ENCODE results near the gene SPOCK1. TPM values are rescaled to one million over a fixed set of nuclear protein-coding genes. Genes with fewer than 3 reads are reported as not detected.

The SPOCK1 gene
- total RNA-seq, 1 donor, result 0.42 TPM

DNA sequence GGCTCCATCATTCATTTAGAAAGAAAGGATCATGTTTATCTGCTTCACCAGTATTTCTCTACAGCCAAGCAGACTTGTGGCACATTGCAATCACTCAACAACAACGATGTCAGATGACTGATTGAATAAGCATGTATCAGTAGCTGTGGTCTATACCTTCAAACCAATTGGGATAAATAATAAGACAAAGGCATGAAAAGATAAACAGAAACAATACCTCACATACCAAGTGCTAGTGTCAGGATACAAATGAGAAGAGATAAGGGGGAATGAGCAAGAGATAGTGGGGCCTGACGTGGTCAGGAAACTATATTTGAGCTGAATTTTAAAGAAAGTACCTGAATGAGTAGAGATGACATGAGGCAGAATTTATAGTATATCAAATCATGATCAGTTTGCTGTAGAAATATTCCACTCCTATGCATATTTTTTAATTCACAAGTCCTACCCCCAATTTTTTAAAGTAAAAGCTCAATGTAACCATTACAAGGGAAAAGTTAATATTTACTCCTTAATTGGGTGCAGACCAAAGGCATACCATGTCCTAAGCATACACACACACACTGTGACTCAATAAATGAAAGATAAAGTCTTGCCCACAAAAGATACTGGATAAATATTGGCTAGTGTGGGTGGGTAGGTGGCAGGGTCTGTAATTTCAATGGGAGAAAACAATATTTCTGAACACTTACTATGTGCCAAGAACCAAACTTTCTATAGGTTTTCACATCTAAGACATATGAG lies 284.5 kb downstream of the SPOCK1 start:
- Histone ChIP-seq H3K4me1 (ENCODE audit: insufficient read depth, low read length) (no peaks in the 10 kb centered on the region), H3K27me3 (ENCODE audit: insufficient read depth, low read length) (no peaks in the 10 kb centered on the region), H3K9me3 (ENCODE audit: low read depth, low read length) (no peaks in the 10 kb centered on the region), H3K4me3 (ENCODE audit: low read length) (no peak overlapping the region)

DNA sequence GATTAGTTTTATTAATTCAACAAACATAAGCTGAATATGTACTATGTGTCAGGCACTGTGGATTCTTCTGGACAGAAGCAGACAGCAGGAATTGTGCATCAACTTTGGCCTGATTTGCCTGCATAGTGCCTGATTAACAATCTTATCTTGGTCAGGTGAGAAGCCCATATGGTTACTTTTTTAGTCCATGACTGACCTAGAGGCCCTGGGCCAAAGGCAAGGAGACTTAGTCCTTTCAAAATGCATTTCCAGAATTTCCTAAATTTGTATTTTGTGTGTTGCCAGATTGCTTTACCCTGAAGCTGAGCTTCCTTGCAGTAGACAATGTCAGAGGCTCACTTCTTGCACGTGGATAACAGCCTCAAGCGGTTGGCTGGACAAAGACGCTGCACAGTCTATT lies 286.7 kb downstream of the SPOCK1 start:
- Histone ChIP-seq H3K9me3 (ENCODE audit: low read depth, low read length) (no peaks in the 10 kb centered on the region), H3K4me1 (ENCODE audit: insufficient read depth, low read length) (no peaks in the 10 kb centered on the region), H3K4me3 (ENCODE audit: low read length) (no peak overlapping the region), H3K27me3 (ENCODE audit: insufficient read depth, low read length) (no peaks in the 10 kb centered on the region)

DNA sequence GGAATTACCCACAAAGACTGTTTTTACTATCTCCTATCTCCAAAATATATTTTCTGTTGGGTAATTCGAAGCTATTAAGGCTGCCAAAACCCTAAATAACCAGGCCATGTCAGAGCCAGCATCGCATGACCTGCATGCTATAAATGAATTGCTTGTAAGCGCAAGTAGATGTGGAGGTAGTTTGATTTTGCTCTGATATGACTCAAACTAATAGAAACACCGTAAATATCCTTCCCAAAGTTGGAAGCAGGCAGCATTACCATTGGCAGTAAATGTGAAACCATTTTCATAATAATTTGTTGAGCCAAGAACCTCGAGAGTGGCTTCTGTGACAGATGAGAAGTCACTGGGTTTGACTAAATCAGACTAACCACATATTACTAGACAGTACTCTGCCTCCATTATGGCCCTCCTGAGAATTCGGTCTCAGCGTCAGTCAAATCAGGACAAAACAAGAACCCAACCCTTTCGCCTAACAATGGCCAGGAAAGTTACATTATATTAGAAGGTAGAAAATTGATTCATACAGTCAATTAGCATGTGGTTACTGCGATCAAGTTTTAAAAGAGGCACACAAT lies 289.8 kb downstream of the SPOCK1 start:
- H3K4me3 ChIP-seq (ENCODE audit: low read length), result no peak overlapping the region
- H3K9me3 ChIP-seq (ENCODE audit: low read depth, low read length), result no peaks in the 10 kb centered on the region
- no peaks in the 10 kb centered on the region for H3K4me1 ChIP-seq (ENCODE audit: insufficient read depth, low read length)
- no peaks in the 10 kb centered on the region for H3K27me3 ChIP-seq (ENCODE audit: insufficient read depth, low read length)

DNA sequence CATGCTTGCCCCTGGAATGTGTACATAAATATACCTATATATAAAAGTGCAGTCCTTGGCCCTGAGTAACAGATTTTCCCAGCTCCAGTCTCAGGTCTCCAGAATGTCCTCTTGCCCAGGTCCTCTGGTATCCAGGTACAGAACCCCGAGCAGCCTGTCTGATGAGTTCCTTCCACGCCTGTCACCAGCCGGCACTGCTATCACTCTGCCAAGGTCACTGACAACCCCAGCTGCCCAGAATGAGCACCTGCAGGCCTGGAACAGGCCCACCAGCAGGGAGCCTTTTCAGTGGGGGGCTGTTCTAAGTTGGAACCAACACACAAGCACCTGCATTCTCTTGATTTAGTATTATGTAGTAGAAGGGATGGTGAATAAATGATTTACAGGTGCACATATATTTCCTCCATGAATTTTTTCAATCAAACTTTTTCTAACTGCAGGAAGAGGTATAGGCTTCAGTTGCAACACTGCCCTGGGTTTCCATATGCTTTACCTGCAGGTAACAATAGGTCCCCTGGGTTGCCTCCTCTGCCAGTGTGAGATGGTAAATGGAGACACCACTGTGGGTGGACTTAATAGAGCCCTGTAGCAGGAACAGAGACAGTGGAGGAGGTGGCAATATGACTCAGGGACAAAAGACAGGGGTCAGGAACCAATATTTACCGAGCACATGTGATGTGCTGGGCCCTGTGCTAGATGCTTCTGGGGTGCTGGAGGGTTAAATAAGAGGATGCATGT lies 291.9 kb downstream of the SPOCK1 start:
- H3K9me3 ChIP-seq (ENCODE audit: low read depth, low read length), result no peaks in the 10 kb centered on the region
- no peaks in the 10 kb centered on the region for H3K4me1 ChIP-seq (ENCODE audit: insufficient read depth, low read length)
- no peak overlapping the region for H3K4me3 ChIP-seq (ENCODE audit: low read length)
- no peaks in the 10 kb centered on the region for H3K27me3 ChIP-seq (ENCODE audit: insufficient read depth, low read length)

DNA sequence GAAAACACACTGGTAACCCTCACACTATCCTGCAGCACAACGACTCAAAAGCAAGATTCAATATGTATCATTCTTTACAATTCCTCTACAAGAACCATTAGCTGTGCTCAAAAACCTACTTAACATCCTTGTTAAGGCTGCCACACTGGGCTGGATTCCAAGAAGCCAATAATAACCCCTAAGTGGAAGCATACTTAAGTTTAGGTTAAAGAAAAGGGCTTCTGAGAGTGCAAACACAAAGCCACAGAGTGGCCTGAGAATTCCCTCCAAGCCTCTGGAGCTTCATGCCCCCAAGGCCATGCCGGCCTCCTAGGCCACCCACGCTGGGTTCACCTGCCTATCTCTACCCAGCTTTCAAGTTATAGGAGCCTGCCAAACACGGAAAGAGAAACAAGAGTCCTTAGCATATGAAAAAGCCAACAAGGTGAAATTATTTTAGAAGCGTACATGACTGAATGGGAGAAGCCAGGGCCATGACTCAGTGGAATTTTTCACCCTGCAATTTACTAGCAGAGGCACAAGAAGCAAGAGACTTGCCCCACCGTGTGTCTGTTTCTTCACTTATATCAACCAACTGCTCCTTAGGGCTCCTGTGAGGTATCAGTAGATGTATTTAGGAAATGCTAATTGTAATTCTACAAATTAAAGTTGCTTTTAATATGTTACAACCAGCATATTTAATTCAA lies 293.0 kb downstream of the SPOCK1 start:
- H3K27me3 ChIP-seq (ENCODE audit: insufficient read depth, low read length), result no peaks in the 10 kb centered on the region
- H3K9me3 ChIP-seq (ENCODE audit: low read depth, low read length), result no peaks in the 10 kb centered on the region
- no peaks in the 10 kb centered on the region for H3K4me1 ChIP-seq (ENCODE audit: insufficient read depth, low read length)
- H3K4me3 ChIP-seq (ENCODE audit: low read length), result no peak overlapping the region

DNA sequence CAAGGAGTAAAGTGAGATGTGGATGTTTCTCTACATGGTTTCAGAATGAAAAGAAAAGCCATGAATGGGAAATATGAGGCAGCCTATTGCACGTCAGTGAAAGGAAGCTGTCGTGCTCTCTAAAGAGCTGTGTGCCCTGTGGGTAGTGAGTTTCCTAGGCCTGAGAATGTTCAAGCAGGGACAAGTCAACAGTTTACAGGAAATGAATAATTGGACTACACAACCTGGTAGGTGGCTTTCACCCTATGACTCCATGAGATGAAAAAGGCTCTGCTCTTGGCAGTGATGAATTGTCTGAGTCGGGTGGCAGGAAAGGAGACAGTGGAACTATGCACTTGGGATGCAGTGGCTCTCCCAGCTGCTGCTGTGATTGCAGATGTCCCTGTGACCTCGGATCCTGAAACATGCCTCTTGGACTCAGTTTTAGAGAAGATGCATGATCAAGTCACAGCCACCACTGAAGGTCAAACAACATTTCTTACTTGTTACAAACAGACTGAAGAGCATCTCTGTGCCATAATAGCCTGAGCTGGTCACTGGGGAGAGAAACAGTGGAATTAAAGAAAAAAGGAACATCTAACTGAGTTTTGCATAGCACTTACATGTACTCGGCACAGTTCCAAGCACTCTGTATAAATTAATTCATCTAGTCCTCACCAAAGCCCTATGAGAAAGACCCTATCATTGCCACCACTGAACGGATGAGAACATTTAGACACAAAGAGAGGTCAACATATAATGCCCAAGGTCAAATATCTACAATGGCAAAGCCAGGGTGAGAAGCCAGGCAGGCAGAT lies 293.7 kb downstream of the SPOCK1 start:
- Histone ChIP-seq H3K27me3 (ENCODE audit: insufficient read depth, low read length) (no peaks in the 10 kb centered on the region), H3K4me1 (ENCODE audit: insufficient read depth, low read length) (no peaks in the 10 kb centered on the region), H3K4me3 (ENCODE audit: low read length) (no peak overlapping the region), H3K9me3 (ENCODE audit: low read depth, low read length) (no peaks in the 10 kb centered on the region)

DNA sequence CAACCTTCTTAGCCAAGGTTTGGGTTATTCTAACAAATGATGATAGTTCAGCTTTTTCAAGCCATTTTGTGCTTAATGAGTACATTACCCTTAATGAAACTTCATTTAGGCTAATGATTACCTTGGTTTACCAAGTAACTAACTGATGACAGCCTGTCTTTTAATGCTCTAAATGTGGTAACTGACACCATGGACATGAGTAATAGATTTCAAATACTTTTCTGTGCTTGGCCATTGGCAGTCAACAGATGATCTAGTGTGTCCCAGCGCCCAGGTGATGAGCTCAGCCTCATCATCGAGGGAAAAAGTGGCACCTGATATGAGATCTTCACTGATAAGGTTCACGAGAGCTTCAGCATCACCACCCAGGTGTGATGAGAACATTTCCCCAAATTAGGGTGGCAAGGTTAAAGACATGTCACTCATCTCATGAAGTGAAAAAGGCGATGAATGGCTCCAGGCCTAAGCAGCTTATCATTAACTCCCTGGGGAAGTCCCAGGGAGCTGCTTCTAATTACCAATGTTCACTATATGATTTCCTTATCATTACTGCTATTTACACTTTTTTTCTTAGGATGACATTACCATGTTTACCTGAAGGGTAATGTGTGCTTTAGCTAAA lies 296.0 kb downstream of the SPOCK1 start:
- Histone ChIP-seq H3K4me1 (ENCODE audit: insufficient read depth, low read length) (no peaks in the 10 kb centered on the region), H3K9me3 (ENCODE audit: low read depth, low read length) (no peaks in the 10 kb centered on the region), H3K4me3 (ENCODE audit: low read length) (no peak overlapping the region), H3K27me3 (ENCODE audit: insufficient read depth, low read length) (no peaks in the 10 kb centered on the region)

DNA sequence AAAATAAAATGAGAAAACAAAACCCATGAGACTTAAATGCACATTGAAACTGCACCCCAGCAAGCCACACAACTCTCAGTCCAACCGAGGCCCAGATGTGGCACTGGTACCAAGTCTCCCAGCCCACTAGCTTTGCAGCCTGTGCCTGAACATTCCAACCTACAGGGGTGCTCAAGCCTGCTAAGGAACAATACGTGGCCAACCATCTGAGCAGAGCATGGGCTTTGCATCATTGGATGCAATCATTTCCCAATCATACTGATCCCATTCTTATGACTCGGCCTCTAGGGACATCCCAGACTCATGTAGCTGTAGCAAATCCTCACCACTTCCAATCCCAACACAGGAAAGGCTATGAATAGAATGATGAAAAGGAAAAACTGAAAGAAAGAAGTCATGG lies 297.2 kb downstream of the SPOCK1 start:
- Histone ChIP-seq H3K9me3 (ENCODE audit: low read depth, low read length) (no peaks in the 10 kb centered on the region), H3K27me3 (ENCODE audit: insufficient read depth, low read length) (no peaks in the 10 kb centered on the region), H3K4me1 (ENCODE audit: insufficient read depth, low read length) (no peaks in the 10 kb centered on the region), H3K4me3 (ENCODE audit: low read length) (no peak overlapping the region)

DNA sequence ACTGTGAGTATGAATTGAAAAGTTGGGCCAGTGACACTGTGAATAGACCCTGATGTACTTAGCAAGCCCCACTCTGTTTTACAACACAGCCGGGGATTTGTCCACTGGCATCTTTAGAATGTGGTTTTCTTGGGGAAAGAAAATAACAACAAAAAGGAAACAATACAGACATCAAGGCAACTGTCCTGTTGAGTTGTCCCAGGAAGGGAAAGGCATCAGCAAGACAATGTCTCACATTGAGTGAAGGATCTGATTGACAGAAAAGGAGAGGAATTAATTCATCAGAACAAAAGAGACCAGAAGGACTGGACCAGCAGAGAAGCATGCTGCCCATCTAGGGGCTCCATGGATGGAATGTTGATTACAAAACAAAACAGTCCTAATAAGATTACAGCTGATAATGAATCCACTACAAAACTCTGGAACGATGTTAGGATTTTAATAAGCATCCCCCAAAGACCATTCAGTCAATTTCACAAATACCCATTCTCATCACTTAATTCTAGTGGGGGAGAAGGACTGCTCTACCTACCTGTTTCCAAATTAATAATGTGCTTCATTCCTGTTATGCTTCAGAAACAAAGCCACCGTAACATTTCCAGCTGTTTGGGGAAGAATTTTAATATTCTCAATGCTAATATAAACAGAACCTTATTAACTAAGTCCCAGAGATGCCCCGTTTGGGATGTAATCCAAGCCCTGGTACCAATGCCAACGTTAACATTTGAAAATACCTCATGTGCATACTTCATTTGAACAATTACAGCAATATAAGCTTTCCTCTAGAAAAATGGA lies 298.0 kb downstream of the SPOCK1 start:
- no peaks in the 10 kb centered on the region for H3K27me3 ChIP-seq (ENCODE audit: insufficient read depth, low read length)
- no peaks in the 10 kb centered on the region for H3K9me3 ChIP-seq (ENCODE audit: low read depth, low read length)
- no peak overlapping the region for H3K4me3 ChIP-seq (ENCODE audit: low read length)
- H3K4me1 ChIP-seq (ENCODE audit: insufficient read depth, low read length), result no peaks in the 10 kb centered on the region

DNA sequence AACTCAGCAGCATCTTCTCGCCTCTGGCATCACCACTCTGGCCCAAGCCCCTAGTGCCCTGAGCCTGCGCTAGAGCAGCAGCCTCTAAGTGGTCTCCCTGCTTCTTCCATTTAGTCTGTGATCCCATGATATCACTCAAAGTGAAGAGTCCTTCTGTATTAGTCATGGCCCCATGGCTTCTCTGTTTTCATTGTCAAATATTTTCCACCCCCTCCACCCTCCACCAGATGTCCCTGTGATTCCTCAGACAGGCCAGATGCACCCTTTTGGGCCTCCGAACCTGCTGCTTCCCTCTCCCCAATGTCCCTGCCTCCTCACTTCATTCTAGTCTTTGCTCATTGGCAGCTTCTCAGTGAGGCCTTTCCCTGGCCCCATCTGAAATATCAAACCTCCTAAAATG lies 299.2 kb downstream of the SPOCK1 start:
- Histone ChIP-seq H3K4me3 (ENCODE audit: low read length) (no peak overlapping the region), H3K27me3 (ENCODE audit: insufficient read depth, low read length) (no peaks in the 10 kb centered on the region)

DNA sequence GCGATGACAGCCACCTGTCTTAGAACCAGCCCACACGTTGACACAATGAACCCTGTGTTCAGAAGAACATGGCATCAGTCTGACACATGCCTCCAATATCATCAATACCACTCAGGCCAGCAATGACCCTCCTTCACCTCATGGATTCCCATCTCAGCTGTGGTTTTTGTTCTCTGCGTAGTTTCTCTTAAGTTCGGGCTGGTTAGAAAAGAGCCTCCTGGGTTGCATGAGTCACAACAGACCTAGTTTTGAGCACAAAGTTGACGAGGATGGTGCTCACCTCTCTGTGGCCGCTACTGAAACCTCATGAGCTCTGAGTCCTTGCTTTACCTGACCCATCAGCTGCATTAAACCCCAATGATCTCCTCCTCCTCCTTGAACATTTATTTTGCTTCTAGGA lies 299.9 kb downstream of the SPOCK1 start:
- Histone ChIP-seq H3K27me3 (ENCODE audit: insufficient read depth, low read length) (no peaks in the 10 kb centered on the region), H3K9me3 (ENCODE audit: low read depth, low read length) (no peaks in the 10 kb centered on the region), H3K4me3 (ENCODE audit: low read length) (no peak overlapping the region), H3K4me1 (ENCODE audit: insufficient read depth, low read length) (no peaks in the 10 kb centered on the region)

More for the DNA sequence above, 299.2 kb downstream of the SPOCK1 start:
- Histone ChIP-seq H3K4me1 (ENCODE audit: insufficient read depth, low read length) (no peaks in the 10 kb centered on the region), H3K9me3 (ENCODE audit: low read depth, low read length) (no peaks in the 10 kb centered on the region)

DNA sequence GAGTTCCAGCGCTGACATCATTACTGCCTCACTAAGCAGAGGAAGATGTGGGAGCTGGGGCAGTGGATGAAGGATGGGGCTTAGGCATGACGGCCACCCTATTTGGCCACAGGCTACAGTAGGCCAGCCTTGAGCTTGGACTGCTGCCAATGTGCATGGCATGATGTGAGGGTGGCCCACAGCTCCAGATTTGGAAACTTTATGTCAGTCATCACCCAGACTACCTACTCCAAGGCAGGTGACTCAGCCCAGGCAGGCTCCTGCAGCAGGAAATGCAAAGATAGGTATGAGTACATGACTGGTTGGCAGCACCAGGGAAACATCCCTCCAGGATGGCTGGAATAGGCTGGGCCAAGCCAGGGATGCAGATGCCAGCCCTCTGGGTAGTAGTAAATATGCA lies 303.6 kb downstream of the SPOCK1 start:
- no peak overlapping the region for H3K4me3 ChIP-seq (ENCODE audit: low read length)
- H3K9me3 ChIP-seq (ENCODE audit: low read depth, low read length), result no peaks in the 10 kb centered on the region
- H3K27me3 ChIP-seq (ENCODE audit: insufficient read depth, low read length), result no peaks in the 10 kb centered on the region
- H3K4me1 ChIP-seq (ENCODE audit: insufficient read depth, low read length), result no peaks in the 10 kb centered on the region

DNA sequence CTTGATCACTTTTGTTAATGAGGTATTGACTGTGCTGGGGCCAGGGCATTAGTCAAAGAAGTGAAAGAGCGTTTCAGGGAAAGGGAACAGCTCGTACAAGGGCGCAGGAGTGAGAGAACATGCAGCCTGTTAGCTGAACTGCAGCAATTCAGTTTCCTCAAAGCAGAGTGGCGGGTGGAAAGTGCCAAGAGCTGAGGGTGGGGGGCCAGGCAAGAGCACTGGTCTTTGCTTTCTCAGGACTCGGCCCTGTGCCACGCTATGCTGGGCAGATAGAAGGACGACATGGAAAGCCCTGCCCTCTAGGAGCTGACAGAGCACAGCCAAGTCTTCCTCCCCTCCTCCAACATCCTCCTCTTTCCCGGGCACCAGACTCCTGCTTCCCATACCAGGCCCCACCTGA lies 304.8 kb downstream of the SPOCK1 start:
- no peaks in the 10 kb centered on the region for H3K9me3 ChIP-seq (ENCODE audit: low read depth, low read length)
- H3K27me3 ChIP-seq (ENCODE audit: insufficient read depth, low read length), result no peaks in the 10 kb centered on the region
- no peaks in the 10 kb centered on the region for H3K4me1 ChIP-seq (ENCODE audit: insufficient read depth, low read length)
- H3K4me3 ChIP-seq (ENCODE audit: low read length), result no peak overlapping the region
